KOPT-K1 (cell line): ENCODE data around the gene GSX2.
"Not testable (repeated sequence)": the region's sequence is repeated elsewhere in the genome, so short reads cannot be mapped to it uniquely, and the experiment has no call there.

Experiments
- H3K27ac ChIP-seq: fragments of 200-600 bp; sonication (generic); 2 replicates; pipeline ENCODE4 v1.5.1; 2016; ENCODE audit warnings: antibody characterized with exemption, mild to moderate bottlenecking, low read depth, low read length; ENCODE audit not compliant: poor library complexity, severe bottlenecking
- H3K36me3 ChIP-seq: fragments of 200-600 bp; sonication (generic); 2 replicates; pipeline ENCODE4 v1.5.1; 2017; ENCODE audit warnings: antibody characterized with exemption, mild to moderate bottlenecking, low read length, moderate library complexity; ENCODE audit not compliant: insufficient read depth
- H3K9me3 ChIP-seq: fragments of 200-600 bp; sonication (generic); 2 replicates; pipeline ENCODE4 v1.5.1; 2017; ENCODE audit warnings: antibody characterized with exemption, low read length, mild to moderate bottlenecking; ENCODE audit not compliant: insufficient read depth, poor library complexity, severe bottlenecking

The GSX2 gene

DNA sequence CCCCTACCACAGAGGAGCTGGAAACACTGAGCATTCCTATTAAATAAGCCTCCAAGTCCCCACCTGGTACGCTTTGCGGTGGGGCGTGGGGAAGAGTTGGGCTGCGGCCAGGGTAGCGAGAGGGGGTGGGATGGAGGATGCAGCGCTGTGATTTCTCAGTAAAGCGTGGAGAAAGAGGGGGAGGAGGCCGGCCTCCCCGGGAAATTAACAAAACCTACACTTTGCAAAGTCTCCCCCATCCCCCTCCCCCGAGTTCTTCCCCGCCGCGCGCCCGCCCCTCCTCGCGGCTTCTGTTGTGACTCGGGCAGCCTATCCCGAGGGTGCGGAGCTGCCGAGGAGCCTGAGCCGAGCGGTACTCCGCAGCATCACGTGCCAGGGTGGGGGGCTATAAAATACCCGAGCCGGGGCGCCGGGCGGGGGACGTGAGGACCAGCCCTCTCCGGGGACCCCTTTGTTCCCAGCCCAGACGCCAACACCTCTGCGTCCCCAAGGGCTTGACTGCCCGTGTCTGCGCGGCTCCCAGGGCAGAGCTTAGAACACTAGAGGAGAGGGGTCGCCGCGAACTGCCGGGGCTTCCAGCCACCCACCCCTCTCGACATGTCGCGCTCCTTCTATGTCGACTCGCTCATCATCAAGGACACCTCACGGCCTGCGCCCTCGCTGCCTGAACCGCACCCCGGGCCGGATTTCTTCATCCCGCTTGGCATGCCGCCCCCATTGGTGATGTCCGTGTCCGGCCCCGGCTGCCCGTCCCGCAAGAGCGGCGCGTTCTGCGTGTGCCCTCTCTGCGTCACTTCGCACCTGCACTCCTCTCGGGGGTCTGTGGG, at the start of gene GSX2:
Gene GSX2, plus strand, starts transcription at position 416 of the 827 bp plus-strand sequence. Its CDS starts 182 bp downstream, at position 598.
- H3K27ac ChIP-seq = no peak within 1 kb of the TSS
- H3K36me3 ChIP-seq = no peaks in the 10 kb centered on the region
- H3K9me3 ChIP-seq = peaks cover 25% of the 10 kb centered on the region

DNA sequence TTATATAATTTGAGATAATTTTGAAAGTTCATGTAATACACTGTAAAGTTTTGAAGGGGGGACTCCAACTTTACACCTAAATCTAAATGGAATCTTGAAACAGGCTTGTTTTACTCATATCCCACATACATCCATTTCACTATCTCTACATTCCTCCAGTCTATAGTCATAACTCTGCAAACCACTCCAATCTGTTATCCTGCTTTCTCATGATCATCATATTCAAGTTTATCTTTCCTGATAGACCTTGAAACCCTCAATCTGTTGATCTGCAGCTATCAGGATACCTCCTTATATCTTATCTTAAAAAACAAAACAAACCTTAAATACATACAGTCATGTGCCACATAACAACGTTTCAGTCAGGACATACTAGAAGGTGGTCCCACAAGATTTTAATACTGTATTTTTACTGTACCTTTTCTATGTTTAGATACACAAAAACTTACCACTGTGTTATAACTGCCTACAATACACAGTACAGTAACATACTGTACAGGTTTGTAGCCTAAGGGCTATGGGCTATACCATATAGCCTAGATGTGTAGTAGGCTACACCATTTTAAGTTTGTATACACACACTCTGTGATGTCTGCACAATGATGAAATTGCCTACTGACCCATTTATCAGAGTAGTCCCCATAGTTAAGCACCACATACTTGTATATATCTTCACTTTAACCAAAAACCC, 49.6 kb upstream of the GSX2 start:
- H3K9me3 ChIP-seq = no peaks in the 10 kb centered on the region
- no peak overlapping the region for H3K27ac ChIP-seq
- H3K36me3 ChIP-seq = peaks cover 9% of the 10 kb centered on the region

DNA sequence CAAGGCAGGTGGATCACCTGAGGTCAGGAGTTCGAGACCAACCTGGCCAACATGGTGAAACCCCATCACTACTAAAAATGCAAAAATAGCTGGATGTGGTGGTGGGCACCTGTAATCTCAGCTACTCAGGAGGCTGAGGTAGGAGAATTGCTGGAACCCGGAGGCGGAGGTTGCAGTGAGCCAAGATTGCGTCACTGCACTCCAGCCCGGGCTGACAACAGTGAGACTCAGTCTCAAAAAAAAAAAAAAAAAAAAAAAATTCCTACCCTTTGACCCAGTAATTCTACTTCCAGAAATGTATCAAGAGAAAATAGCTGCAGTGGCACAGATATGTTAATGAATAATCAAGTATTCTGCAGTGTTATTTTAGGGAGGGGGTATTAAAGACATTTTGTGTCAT, 46.6 kb upstream of the GSX2 start:
- not testable (repeated sequence) for H3K27ac ChIP-seq, H3K9me3 ChIP-seq, H3K36me3 ChIP-seq

DNA sequence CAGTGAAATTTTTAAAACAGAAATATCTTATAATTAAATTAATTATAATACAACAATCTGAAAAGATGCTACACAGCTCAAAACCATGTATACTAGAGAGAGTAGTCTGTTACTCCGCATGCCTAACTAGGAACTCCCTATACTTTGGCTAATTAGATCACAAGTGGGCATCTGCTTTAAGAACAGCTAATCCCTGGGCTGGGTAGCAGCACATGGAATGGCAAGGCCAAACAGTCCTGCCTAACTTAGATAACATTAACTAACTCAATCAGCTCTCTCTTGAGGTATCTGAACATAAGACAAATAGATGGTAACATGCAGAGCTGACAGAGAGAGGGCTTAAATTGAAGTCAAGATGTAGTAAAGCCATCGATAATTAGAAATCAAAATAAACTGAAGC, 45.5 kb upstream of the GSX2 start:
- Histone ChIP-seq H3K36me3 (no peaks in the 10 kb centered on the region; the same call in 1 of the 2 replicates), H3K9me3 (no peaks in the 10 kb centered on the region), H3K27ac (no peak overlapping the region)

DNA sequence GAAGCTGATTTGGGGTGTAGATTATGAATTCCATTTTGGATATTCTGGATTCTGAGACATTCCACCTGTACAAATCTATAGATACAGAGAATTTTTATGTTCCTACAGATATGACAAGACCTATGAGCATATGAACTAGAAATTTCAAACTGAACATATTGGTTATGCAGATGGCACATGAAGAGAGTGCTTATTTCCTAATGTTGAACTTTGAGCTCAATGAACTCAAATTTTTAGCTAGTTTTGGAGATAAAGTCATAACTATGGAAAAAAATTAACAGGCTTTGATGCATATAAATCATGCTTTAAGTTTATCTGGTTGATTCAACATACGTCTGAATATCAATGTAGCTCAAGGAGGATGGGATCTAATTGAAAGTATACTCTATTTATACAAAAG, 44.5 kb upstream of the GSX2 start:
- Histone ChIP-seq H3K36me3 (no peaks in the 10 kb centered on the region; the same call in 1 of the 2 replicates), H3K27ac (no peak overlapping the region), H3K9me3 (no peaks in the 10 kb centered on the region)

DNA sequence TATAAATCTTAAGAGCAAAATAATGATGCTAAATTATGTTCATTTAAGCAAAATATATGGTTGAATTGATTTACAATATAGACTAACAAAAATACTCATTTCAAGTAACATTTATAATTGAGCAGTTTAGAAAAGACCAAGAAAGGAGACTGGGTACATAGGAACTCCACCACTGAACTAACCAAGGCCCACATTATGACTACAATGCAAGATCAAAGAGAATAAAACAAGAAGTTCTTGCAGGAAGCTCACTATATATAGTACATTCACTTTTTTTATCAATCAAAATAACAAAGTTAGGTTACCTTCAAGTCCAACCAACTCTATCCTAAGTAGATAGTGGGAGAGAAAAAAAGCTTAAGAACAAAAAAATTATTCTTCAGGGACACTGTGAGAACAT, 43.6 kb upstream of the GSX2 start:
- Histone ChIP-seq H3K9me3 (no peaks in the 10 kb centered on the region), H3K36me3 (no peaks in the 10 kb centered on the region; the same call in 1 of the 2 replicates), H3K27ac (no peak overlapping the region)

DNA sequence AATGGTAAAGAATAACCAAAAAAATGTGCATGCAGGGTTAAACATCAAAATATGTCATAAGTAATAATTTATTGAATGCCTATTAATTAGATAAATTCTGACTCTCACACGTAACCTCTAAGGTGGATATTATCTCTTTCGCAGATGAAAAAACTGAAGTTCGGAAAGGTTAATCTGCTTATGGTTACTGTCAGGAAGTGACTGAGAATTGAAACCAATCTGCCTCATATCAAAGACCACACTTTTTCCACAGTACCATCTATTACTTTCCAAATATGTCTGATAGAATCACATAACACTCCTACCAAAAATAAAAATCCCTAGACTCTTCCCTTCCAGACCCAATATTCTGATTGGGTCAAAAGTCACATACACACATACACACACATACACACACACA, 41.8 kb upstream of the GSX2 start:
- no peaks in the 10 kb centered on the region; the same call in 1 of the 2 replicates for H3K36me3 ChIP-seq
- H3K27ac ChIP-seq = no peak overlapping the region

DNA sequence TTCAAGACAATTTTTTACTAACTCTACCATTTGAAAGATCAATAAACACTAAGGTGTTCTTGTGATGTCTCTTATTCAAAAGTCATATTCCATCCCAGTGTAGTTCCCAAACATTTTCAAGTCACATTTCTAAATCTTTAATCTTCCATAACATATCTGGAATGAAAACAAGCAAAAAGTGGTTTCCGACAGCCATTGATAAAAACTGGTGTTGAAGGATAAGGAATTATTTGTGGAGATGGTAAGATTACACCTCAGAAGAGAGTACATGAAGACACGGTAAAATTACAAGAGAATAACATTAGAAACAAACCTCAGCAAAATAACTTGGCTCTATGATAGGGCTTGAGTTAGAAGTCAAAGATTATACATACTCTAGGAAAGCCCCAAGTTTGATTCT, 39.8 kb upstream of the GSX2 start:
- no peaks in the 10 kb centered on the region; the same call in 1 of the 2 replicates for H3K36me3 ChIP-seq
- no peaks in the 10 kb centered on the region for H3K9me3 ChIP-seq
- no peak overlapping the region for H3K27ac ChIP-seq

More for the DNA sequence above, 41.8 kb upstream of the GSX2 start:
- no peaks in the 10 kb centered on the region for H3K9me3 ChIP-seq

DNA sequence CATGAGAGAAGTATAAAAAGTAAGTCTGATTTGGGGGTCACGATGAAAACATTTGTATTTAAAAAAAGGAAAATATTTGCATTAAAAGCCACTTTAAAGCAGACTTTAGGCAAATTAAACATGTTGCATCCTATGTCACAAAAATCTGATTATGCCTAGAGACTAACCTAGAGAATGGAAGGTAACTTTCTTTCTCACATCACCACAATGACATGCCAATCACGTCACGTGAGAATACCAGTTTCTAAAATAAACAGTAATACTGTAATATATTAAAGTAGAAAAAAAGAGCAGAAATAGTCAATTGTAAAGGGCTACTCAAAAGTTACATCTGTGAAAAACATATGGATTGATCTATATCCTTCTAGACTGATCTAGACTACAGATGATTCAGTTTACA, 38.9 kb upstream of the GSX2 start:
- H3K36me3 ChIP-seq = no peaks in the 10 kb centered on the region; the same call in 1 of the 2 replicates
- no peaks in the 10 kb centered on the region for H3K9me3 ChIP-seq
- no peak overlapping the region for H3K27ac ChIP-seq

DNA sequence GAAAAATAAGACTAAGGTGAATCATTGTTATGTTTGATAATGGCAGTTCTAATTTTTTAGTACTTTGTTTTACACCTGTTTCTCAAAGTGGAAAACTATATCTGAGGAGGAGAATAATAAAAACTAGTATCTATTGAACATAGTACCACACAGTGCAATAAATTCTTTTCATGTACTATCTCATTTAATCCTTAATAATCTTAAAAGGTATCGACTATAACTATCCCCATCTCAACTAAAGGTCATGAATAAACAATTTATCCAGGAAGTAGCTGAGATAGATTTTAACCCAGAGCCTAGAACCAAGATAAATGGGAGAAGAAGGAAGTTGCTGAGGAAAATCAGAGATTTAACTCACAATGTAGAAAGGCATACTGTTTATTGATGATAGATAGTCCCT, 38.1 kb upstream of the GSX2 start:
- H3K9me3 ChIP-seq = no peaks in the 10 kb centered on the region
- no peaks in the 10 kb centered on the region; the same call in 1 of the 2 replicates for H3K36me3 ChIP-seq
- H3K27ac ChIP-seq = no peak overlapping the region

DNA sequence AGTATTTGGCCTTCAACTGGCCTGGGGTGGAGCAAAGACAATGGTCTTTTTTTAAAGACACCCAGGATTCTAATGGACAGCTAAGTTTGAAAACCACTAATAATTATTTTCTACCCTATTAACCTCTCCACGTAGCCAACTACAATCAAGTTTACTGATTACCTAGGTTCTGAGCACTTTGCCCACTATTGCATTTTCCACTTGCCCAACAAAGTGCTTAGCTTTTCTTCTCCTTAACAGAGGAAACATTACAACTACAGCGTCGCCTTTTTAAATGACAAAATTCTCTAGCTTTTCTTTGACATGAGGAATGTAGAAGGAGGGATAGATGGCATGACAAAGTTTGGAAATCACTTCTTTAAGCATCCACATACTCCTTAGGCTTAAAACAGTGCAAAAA, 37.6 kb upstream of the GSX2 start:
- H3K27ac ChIP-seq = no peak overlapping the region
- no peaks in the 10 kb centered on the region; the same call in 1 of the 2 replicates for H3K36me3 ChIP-seq
- H3K9me3 ChIP-seq = no peaks in the 10 kb centered on the region

DNA sequence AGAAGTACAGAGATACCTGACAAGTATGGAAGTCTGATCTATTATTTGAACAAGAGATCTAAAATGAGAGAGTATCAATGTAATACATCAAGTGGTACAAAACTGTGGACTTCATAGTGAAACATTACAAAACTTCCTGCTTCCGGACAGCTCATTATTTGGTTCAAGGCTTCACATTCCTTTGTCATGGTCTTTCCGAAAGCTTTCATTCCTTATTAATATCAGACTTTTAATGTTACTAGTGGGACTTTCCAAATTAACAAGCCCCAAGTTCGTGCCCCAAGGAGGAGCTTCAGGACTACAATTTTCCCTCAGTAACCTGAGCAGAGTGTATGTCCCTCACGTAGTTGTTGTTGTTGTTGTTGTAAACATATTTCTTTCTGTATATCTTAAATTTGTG, 36.7 kb upstream of the GSX2 start:
- no peaks in the 10 kb centered on the region for H3K9me3 ChIP-seq
- no peaks in the 10 kb centered on the region; the same call in 1 of the 2 replicates for H3K36me3 ChIP-seq
- peak overlapping the region; percentile 76 for H3K27ac ChIP-seq

DNA sequence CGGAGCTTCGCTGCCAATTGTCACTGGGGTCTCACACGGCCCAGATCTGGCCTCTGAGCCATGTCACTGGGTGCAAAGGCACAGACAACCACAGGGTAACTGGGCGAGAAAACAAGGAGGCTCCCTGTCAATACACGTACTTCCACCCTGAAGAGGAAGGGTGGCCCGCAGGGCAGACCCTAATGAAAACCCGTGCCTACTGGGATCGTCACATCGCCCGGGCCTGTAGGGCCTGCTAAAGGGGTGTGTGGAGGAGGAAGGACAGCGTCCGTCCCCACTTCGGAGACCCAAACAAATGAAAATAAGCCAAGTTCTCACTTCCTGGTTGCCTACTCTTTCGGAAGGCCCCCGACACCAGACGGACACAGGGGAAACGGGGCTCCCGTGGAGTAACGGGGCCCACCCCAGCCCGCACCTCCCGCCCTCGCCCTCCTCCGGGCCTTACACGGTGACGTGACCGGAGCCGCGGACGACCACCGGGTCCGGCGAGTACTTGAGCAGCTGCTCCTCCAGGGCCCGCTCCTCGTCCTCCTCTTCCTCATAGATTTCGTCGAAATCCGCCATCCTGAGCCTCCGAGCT, 36.1 kb upstream of the GSX2 start:
- H3K27ac ChIP-seq = peak overlapping the region; percentile 76
- no peaks in the 10 kb centered on the region for H3K9me3 ChIP-seq
- no peaks in the 10 kb centered on the region; the same call in 1 of the 2 replicates for H3K36me3 ChIP-seq

DNA sequence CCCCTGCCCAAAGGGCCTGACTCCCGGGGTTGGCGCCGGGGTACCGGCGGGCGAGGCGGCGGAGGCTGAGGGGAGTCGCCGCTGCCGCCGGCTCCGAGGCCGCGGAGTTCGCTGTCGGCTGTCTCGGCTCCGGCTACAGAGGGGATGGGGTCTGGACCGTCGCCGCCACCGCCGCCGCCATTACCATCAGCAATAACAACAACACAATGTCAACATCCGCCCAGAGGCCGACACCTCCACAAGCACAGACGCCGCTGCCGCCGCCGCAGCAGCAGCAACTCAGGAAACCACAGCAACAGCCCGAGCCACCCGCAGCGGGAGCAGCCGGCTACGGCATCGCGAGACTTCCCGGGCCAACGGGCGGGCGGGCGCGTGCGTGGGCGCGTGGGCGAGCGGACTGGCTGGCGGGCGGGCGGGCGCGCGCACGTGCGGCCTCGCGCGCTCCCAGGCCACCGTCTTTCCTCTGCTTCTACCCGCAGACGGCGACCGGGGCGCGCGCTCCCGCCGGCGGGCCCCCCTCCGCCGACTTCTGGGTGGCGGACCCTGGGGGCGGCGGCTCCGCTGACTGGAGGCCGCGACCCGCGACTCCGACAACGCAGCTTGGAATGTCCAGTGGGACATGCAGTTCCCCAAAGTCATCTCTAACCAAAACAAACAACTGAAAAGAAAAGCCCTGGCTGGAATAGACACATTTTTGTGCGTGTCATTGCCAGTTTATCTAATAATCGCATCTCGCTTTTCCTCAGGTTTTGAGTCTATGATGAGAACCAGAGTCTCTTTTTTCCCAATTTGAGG, 35.4 kb upstream of the GSX2 start, which contains the start of gene CHIC2:
Gene CHIC2, minus strand, starts transcription at position 289 of the 795 bp plus-strand sequence. CDS start 305 bp downstream, outside the sequence.
- peak within 1 kb of the TSS; percentile 76 for H3K27ac ChIP-seq
- H3K36me3 ChIP-seq = no peaks in the 10 kb centered on the region
- H3K9me3 ChIP-seq = no peaks in the 10 kb centered on the region
